GM12878 (cell line): Measurements from ENCODE around the gene INTS7.

ENCODE experiments used
- BCLAF1 ChIP-seq: fragments of 450-650 bp; IDR thresholded peaks from 2 replicates; pipeline ENCODE4 v1.6.1; 2017; ENCODE audit warnings: antibody characterized with exemption, mild to moderate bottlenecking, moderate library complexity
- CTCF ChIP-seq, 3 experiments: IDR thresholded peaks in 2 of 3; conservative IDR thresholded peaks in 1 of 3; 2 replicates each; pipeline ENCODE4 v1.5.1; 2011; ENCODE audit warnings: low read depth in 3 of 3, low read length in 3 of 3, mild to moderate bottlenecking in 3 of 3, control low read depth in 2 of 3, moderate library complexity in 2 of 3, inconsistent platforms in 1 of 3, mixed read lengths in 1 of 3; ENCODE audit not compliant: control insufficient read depth in 2 of 3, insufficient read depth in 1 of 3; ENCODE audit errors: extremely low read depth in 1 of 3
- FOXM1 ChIP-seq: IDR thresholded peaks from 2 replicates; pipeline ENCODE4 v1.6.1; 2012; ENCODE audit warnings: low read depth, mild to moderate bottlenecking, inconsistent platforms, low read length, moderate library complexity
- KDM1A ChIP-seq: fragments of 200-600 bp; sonication (generic); IDR thresholded peaks from 2 replicates; pipeline ENCODE4 v1.6.1; 2016; ENCODE audit warnings: borderline replicate concordance
- MTA2 ChIP-seq: fragments of 450-650 bp; IDR thresholded peaks from 2 replicates; pipeline ENCODE4 v1.6.1; 2016; ENCODE audit warnings: low read depth, mild to moderate bottlenecking, moderate library complexity
- SPI1 ChIP-seq: IDR thresholded peaks from 2 replicates; pipeline ENCODE4 v1.6.1; 2011; ENCODE audit warnings: low read depth, mild to moderate bottlenecking, low read length, moderate library complexity, borderline replicate concordance; ENCODE audit not compliant: insufficient read depth

GRCh38 chr1:211928993-211929637, 106.2 kb downstream of the INTS7 start:
- TF ChIP-seq CTCF (IDR thresholded peaks at IDR 0.05 in 2 of 3, conservative IDR thresholded peaks at IDR 0.05 in 1 of 3; ENCODE audit: control insufficient read depth in 2 of 3, extremely low read depth in 1 of 3, insufficient read depth in 1 of 3, low read depth in 3 of 3, low read length in 3 of 3) (no peak), FOXM1 (no peak), BCLAF1 (no peak), MTA2 (no peak), KDM1A (no peak), SPI1 (no peak)
